ENCODE results near the gene JDP2. TPM values are rescaled to one million over a fixed set of nuclear protein-coding genes. Genes with fewer than 3 reads are reported as not detected.
"Not testable (repeated sequence)": the region's sequence is repeated elsewhere in the genome, so short reads cannot be mapped to it uniquely, and the experiment has no call there.

The JDP2 gene
- total and polyA plus RNA-seq, 12 donors: 6.8 to 59.8 (median 31.8) TPM

DNA sequence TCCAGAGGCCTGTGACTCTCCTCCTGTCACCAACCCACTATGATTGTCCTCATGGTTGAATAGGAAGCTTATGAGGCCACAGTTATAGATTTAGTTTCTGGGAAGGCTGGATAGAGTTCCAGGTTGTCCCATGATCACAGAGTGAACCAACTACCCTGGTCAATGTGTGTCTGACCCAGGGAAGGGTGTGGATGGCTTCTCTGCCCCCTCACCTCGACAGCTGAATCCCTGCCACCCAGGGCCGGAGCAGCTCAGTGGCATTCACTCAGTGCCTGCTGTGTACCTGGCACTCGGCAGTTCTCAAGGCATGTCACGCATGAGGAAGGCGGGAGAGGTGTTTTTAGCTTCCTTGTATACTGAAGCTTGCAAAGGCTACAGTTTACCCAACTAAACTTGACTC, 43.2 kb downstream of the JDP2 start:
- H3K36me3 ChIP-seq (replicated peaks in 1 of 2): peaks cover 0 to 46% of the 10 kb centered on the region in 2 donors
- no peaks in the 10 kb centered on the region for H3K27me3 ChIP-seq
- H3K4me1 ChIP-seq (replicated peaks in 1 of 2): no peaks in the 10 kb centered on the region
- 85 to 99% (median 93%) methylated on average over 3 to 5 of the region's 5 CpGs for WGBS, 4 donors
- no peak for DNase-seq
- TF ChIP-seq, protein P1, sequence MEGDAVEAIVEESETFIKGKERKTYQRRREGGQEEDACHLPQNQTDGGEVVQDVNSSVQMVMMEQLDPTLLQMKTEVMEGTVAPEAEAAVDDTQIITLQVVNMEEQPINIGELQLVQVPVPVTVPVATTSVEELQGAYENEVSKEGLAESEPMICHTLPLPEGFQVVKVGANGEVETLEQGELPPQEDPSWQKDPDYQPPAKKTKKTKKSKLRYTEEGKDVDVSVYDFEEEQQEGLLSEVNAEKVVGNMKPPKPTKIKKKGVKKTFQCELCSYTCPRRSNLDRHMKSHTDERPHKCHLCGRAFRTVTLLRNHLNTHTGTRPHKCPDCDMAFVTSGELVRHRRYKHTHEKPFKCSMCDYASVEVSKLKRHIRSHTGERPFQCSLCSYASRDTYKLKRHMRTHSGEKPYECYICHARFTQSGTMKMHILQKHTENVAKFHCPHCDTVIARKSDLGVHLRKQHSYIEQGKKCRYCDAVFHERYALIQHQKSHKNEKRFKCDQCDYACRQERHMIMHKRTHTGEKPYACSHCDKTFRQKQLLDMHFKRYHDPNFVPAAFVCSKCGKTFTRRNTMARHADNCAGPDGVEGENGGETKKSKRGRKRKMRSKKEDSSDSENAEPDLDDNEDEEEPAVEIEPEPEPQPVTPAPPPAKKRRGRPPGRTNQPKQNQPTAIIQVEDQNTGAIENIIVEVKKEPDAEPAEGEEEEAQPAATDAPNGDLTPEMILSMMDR (IDR thresholded peaks at IDR 0.05): no peak
- no peak for TF ChIP-seq POLR2A (IDR thresholded peaks at IDR 0.05)
- H3K27ac ChIP-seq: no peak overlapping the region
- intact Hi-C loops (cut with DNase I): no loop called here
- no peaks in the 10 kb centered on the region for H3K9me3 ChIP-seq (replicated peaks in 1 of 3)
- H3K4me3 ChIP-seq: no peak overlapping the region

DNA sequence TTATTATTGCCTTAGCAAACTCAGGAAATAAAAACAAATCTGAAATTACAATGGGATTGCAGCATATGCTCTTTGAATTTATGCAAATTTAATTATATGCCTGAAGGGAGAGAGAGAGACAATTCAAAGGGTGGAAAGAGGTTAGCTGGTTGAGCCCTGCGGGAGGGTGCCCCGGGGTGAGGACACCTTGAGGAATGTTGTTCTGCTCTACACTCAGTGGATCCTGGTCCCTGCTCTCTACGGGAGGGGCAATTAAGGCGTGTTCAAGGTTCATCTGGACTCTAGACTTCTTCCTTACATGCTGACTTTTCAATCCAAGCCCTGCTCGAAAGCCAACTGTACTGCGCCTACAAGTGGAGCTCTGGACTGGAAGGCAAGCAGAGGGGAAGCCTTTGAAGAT, 46.3 kb downstream of the JDP2 start:
- H3K9me3 ChIP-seq (replicated peaks in 1 of 3); H3K27me3 ChIP-seq; H3K4me1 ChIP-seq (replicated peaks in 1 of 2); intact Hi-C loops (cut with DNase I); H3K4me3 ChIP-seq; H3K27ac ChIP-seq; DNase-seq: not testable (repeated sequence)
- peaks cover 0 to 43% of the 10 kb centered on the region in 2 donors for H3K36me3 ChIP-seq (replicated peaks in 1 of 2)
- 81 to 90% (median 87%) methylated on average over 6 of the region's 6 CpGs for WGBS, 4 donors

DNA sequence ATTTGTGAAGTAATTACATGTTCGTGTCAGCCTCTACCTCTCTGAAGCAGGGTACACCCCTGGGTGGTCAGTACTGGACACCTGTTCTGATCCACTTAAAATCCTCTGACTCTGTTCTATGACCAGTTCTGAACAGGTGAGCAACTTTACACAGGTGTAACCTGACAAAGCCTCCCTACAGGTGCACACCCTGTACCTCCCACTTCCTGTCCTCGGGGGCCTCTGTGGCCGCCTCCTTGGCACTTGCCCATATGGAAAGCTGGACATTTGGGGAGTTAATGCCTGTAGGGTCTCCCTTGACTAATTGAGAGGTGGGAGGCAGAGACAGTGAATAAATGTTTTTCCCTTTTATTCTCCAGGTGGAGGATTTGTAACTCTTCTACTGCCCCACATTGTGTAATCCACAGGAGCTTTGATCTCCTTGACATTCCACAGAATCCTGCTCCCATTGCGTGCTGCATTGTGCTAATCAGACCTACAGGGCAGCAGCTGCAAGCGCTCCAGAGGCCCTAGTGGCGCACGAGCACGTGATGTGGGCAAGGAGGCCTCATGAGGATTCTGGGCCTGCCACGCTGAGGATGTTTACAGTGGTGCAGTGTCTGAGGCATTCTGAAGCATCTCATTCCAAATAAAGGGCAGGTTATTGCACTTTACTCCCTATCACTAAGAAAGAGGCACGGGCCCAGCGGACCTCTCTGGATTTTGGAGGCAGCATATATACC, 48.6 kb downstream of the JDP2 start:
- TF ChIP-seq, protein P1 (IDR thresholded peaks at IDR 0.05): no peak
- TF ChIP-seq POLR2A (IDR thresholded peaks at IDR 0.05): no peak
- intact Hi-C loops (cut with DNase I): no loop called here
- Histone ChIP-seq H3K36me3 (replicated peaks in 1 of 2) (peaks cover 0 to 20% of the 10 kb centered on the region in 2 donors), H3K27me3 (no peaks in the 10 kb centered on the region), H3K27ac (no peak overlapping the region), H3K4me3 (no peak overlapping the region), H3K9me3 (replicated peaks in 1 of 3) (no peaks in the 10 kb centered on the region), H3K4me1 (replicated peaks in 1 of 2) (no peaks in the 10 kb centered on the region)
- DNase-seq: no peak
- WGBS, 4 donors: 77 to 92% (median 91%) methylated on average over 9 to 11 of the region's 11 CpGs

DNA sequence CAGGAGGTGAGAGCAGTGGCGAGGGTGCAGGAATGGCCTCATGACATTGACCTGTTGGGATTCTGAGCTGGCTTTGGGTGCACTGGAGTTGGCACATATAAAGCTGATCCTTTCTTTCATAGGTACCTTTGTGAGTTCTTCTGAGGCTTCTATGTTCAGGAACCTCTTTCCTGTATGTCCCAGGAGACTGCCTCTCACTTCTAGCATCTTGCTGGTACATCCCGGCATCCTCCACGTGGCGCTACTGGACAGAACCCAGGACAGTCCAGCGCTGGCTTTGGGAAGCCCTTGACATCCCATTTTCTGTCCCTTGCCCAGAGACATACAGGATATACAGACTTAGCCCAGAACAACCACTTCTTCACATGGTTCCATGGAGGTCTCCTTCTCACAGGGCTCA, 50.1 kb downstream of the JDP2 start:
- no peaks in the 10 kb centered on the region for H3K27me3 ChIP-seq
- no peak overlapping the region for H3K4me3 ChIP-seq
- WGBS, 4 donors: 90 to 100% (median 94%) methylated on average over 5 of the region's 5 CpGs
- no peak for DNase-seq
- TF ChIP-seq, protein P1 (IDR thresholded peaks at IDR 0.05): no peak
- no peak for TF ChIP-seq POLR2A (IDR thresholded peaks at IDR 0.05)
- H3K4me1 ChIP-seq (replicated peaks in 1 of 2): no peaks in the 10 kb centered on the region
- intact Hi-C loops (cut with DNase I): no loop called here
- peaks cover 0 to 5% of the 10 kb centered on the region in 2 donors for H3K36me3 ChIP-seq (replicated peaks in 1 of 2)
- H3K9me3 ChIP-seq (replicated peaks in 1 of 3): no peaks in the 10 kb centered on the region
- no peak overlapping the region for H3K27ac ChIP-seq
